Astrocyte (in vitro differentiated cells and primary cell): ENCODE measurements around the gene SLC35F5. TPM values are rescaled to one million over a fixed set of nuclear protein-coding genes. Genes with fewer than 3 reads are reported as not detected.

ENCODE experiments used
- DNase-seq: peaks from one replicate; pipeline ENCODE4 v3.0.0-alpha.2; 2010; ENCODE audit warnings: low read depth
- FAIRE-seq: peaks from 2 replicates; lab custom pipeline; 2011; peaks lifted over from hg19 to GRCh38; lab: Jason Lieb, UNC
- H2AFZ ChIP-seq: 2 replicates; pipeline ENCODE4 v1.6.0; 2012; ENCODE audit warnings: low read depth, low read length, inconsistent platforms
- H3K27ac ChIP-seq: 2 replicates; pipeline ENCODE4 v1.5.1; 2011; ENCODE audit warnings: low read depth, low read length, inconsistent platforms
- H3K27me3 ChIP-seq: 2 replicates; pipeline ENCODE4 v1.6.0; 2011; ENCODE audit warnings: low read length, inconsistent platforms; ENCODE audit not compliant: insufficient read depth
- H3K36me3 ChIP-seq: 2 replicates; pipeline ENCODE4 v1.5.1; 2011; ENCODE audit warnings: low read length, inconsistent platforms; ENCODE audit not compliant: insufficient read depth
- H3K4me1 ChIP-seq: 2 replicates; pipeline ENCODE4 v1.5.1; 2011; ENCODE audit warnings: low read length, inconsistent platforms; ENCODE audit not compliant: insufficient read depth
- H3K4me2 ChIP-seq: 2 replicates; pipeline ENCODE4 v1.6.0; 2012; ENCODE audit warnings: low read length, inconsistent platforms
- H3K4me3 ChIP-seq: 2 replicates; pipeline ENCODE4 v1.5.1; 2011; ENCODE audit warnings: low read depth, mild to moderate bottlenecking, low read length, inconsistent platforms; ENCODE audit not compliant: insufficient read depth
- H3K79me2 ChIP-seq: 2 replicates; pipeline ENCODE4 v1.6.0; 2012; ENCODE audit warnings: mild to moderate bottlenecking, low read length, inconsistent platforms; ENCODE audit not compliant: insufficient read depth
- H3K9ac ChIP-seq: 2 replicates; pipeline ENCODE4 v1.6.0; 2012; ENCODE audit warnings: mild to moderate bottlenecking, low read length, inconsistent platforms
- H3K9me3 ChIP-seq: 2 replicates; pipeline ENCODE4 v1.5.1; 2012; ENCODE audit warnings: low read depth, mild to moderate bottlenecking, low read length, inconsistent platforms; ENCODE audit not compliant: insufficient read depth
- H4K20me1 ChIP-seq: 2 replicates; pipeline ENCODE4 v1.6.0; 2012; ENCODE audit warnings: low read length, inconsistent platforms; ENCODE audit not compliant: insufficient read depth
- H3K27ac Mint-ChIP-seq: one replicate; pipeline ENCODE4 v1.8.0; 2021; ENCODE audit warnings: mild to moderate bottlenecking, mixed read lengths; ENCODE audit not compliant: unreplicated experiment
- H3K27me3 Mint-ChIP-seq: one replicate; pipeline ENCODE4 v1.8.0; 2021; ENCODE audit warnings: low read depth, mixed read lengths; ENCODE audit not compliant: unreplicated experiment
- H3K36me3 Mint-ChIP-seq: one replicate; pipeline ENCODE4 v1.8.0; 2021; ENCODE audit warnings: low read depth, mixed read lengths; ENCODE audit not compliant: unreplicated experiment
- H3K4me1 Mint-ChIP-seq: one replicate; pipeline ENCODE4 v1.8.0; 2021; ENCODE audit warnings: low read depth, mixed read lengths; ENCODE audit not compliant: unreplicated experiment
- H3K4me3 Mint-ChIP-seq: one replicate; pipeline ENCODE4 v1.8.0; 2021; ENCODE audit warnings: mild to moderate bottlenecking, moderate library complexity, mixed read lengths; ENCODE audit not compliant: unreplicated experiment
- H3K9me3 Mint-ChIP-seq: one replicate; pipeline ENCODE4 v1.8.0; 2021; ENCODE audit warnings: mild to moderate bottlenecking, mixed read lengths; ENCODE audit not compliant: unreplicated experiment
- CTCF ChIP-seq: IDR thresholded peaks from 2 replicates; pipeline ENCODE4 v1.5.1; 2011; ENCODE audit warnings: low read depth, mild to moderate bottlenecking, inconsistent platforms, low read length, moderate library complexity; ENCODE audit not compliant: insufficient read depth
- EZH2 ChIP-seq: IDR thresholded peaks from 2 replicates; pipeline ENCODE4 v1.6.1; 2012; ENCODE audit warnings: mild to moderate bottlenecking, low read length, inconsistent platforms; ENCODE audit not compliant: insufficient read depth
- total RNA-seq: library from RNA; stranded (reverse); gene quantifications from 2 replicates; pipeline ENCODE4 v1.2.1, GENCODE V29; 2021

The SLC35F5 gene
- total RNA-seq, 1 donor from 2014 or later = 103 TPM

- TF ChIP-seq EZH2 (no peak), CTCF (peak; percentile 2)
- no peak overlapping the region for H3K27ac Mint-ChIP-seq
- Histone ChIP-seq H3K4me1 (peaks cover 3% of the 10 kb centered on the region), H3K27ac (no peak overlapping the region), H2AFZ (no peak overlapping the region), H4K20me1 (no peaks in the 10 kb centered on the region), H3K9me3 (no peaks in the 10 kb centered on the region), H3K79me2 (no peaks in the 10 kb centered on the region), H3K36me3 (no peaks in the 10 kb centered on the region), H3K9ac (no peak overlapping the region), H3K4me2 (no peak overlapping the region), H3K4me3 (no peak overlapping the region), H3K27me3 (no peaks in the 10 kb centered on the region)
- H3K9me3 Mint-ChIP-seq = peaks cover 8% of the 10 kb centered on the region
- H3K36me3 Mint-ChIP-seq = no peaks in the 10 kb centered on the region
- H3K27me3 Mint-ChIP-seq = no peaks in the 10 kb centered on the region
- FAIRE-seq (no peak), DNase-seq (no peak)
- H3K4me3 Mint-ChIP-seq = no peak overlapping the region
- H3K4me1 Mint-ChIP-seq = peaks cover 12% of the 10 kb centered on the region
These were observed 11.5 kb upstream of the SLC35F5 start for GRCh38 chr2:113767811-113768460.

DNA sequence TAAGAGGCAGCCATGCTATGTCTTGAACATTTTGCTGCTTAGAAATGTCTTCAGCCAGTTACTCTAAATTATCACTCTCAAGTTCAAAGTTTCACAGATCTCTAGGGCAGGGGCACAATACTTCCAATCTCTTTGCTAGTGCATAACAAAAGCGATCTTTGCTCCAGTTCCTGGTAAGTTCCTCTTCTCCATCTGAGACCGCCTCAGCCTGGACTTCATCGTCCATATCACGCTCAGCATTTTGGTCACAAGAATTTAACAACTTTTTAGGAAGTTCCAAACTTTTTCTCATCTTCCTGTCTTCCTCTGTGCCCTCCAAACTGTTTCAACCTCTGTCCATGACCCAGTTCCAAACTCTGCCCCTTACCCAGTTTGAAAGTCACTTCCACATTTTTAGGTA lies 8.8 kb upstream of the SLC35F5 start:
- H3K36me3 Mint-ChIP-seq = no peaks in the 10 kb centered on the region

More for the DNA sequence above, 8.8 kb upstream of the SLC35F5 start:
- Mint-ChIP-seq H3K27ac (no peak overlapping the region), H3K4me1 (peaks cover 20% of the 10 kb centered on the region), H3K4me3 (no peak overlapping the region), H3K9me3 (peaks cover 8% of the 10 kb centered on the region), H3K27me3 (no peaks in the 10 kb centered on the region)
- no peak overlapping the region for H2AFZ ChIP-seq
- H3K36me3 ChIP-seq = no peaks in the 10 kb centered on the region
- H3K27ac ChIP-seq = no peak overlapping the region
- no peaks in the 10 kb centered on the region for H3K27me3 ChIP-seq
- no peaks in the 10 kb centered on the region for H4K20me1 ChIP-seq
- FAIRE-seq (no peak), DNase-seq (no peak)
- no peak overlapping the region for H3K4me2 ChIP-seq
- H3K4me3 ChIP-seq = no peak overlapping the region
- no peaks in the 10 kb centered on the region for H3K9me3 ChIP-seq
- H3K79me2 ChIP-seq = no peaks in the 10 kb centered on the region
- H3K4me1 ChIP-seq = peaks cover 24% of the 10 kb centered on the region
- TF ChIP-seq CTCF (no peak), EZH2 (no peak)
- no peak overlapping the region for H3K9ac ChIP-seq
